ENCODE measurements around the gene LRRC8D. TPM values are rescaled to one million over a fixed set of nuclear protein-coding genes. Genes with fewer than 3 reads are reported as not detected.

LRRC8D gene
- total RNA-seq, 1 donor from 2014 or later: 42.1 TPM

GRCh38 chr1:89804642-89805237 is 16.1 kb upstream of the LRRC8D start:
- Mint-ChIP-seq H3K4me3 (ENCODE audit: low read depth) (no peak overlapping the region), H3K9me3 (ENCODE audit: low read depth) (no peaks in the 10 kb centered on the region), H3K36me3 (ENCODE audit: insufficient read depth) (no peaks in the 10 kb centered on the region), H3K4me1 (ENCODE audit: low read depth) (peaks cover 13% of the 10 kb centered on the region), H3K27me3 (no peaks in the 10 kb centered on the region), H3K27ac (no peak overlapping the region)
- DNase-seq (ENCODE audit: low spot score, unreplicated experiment): peak; percentile 78
- peak; percentile 93 for TF ChIP-seq CTCF (IDR thresholded peaks at IDR 0.05; ENCODE audit: unreplicated experiment)

GRCh38 chr1:89806616-89807015 is 14.2 kb upstream of the LRRC8D start:
- no peak overlapping the region for H3K27ac Mint-ChIP-seq
- DNase-seq (ENCODE audit: low spot score, unreplicated experiment): no peak
- H3K36me3 Mint-ChIP-seq (ENCODE audit: insufficient read depth): no peaks in the 10 kb centered on the region
- H3K27me3 Mint-ChIP-seq: no peaks in the 10 kb centered on the region
- H3K4me1 Mint-ChIP-seq (ENCODE audit: low read depth): peaks cover 14% of the 10 kb centered on the region
- TF ChIP-seq CTCF (IDR thresholded peaks at IDR 0.05; ENCODE audit: unreplicated experiment): no peak
- no peaks in the 10 kb centered on the region for H3K9me3 Mint-ChIP-seq (ENCODE audit: low read depth)
- H3K4me3 Mint-ChIP-seq (ENCODE audit: low read depth): no peak overlapping the region

- no peak overlapping the region for H3K4me3 Mint-ChIP-seq (ENCODE audit: low read depth)
- no peaks in the 10 kb centered on the region for H3K9me3 Mint-ChIP-seq (ENCODE audit: low read depth)
- H3K4me1 Mint-ChIP-seq (ENCODE audit: low read depth): peaks cover 12% of the 10 kb centered on the region
- no peaks in the 10 kb centered on the region for H3K36me3 Mint-ChIP-seq (ENCODE audit: insufficient read depth)
- no peak for TF ChIP-seq CTCF (IDR thresholded peaks at IDR 0.05; ENCODE audit: unreplicated experiment)
- no peak overlapping the region for H3K27ac Mint-ChIP-seq
- H3K27me3 Mint-ChIP-seq: no peaks in the 10 kb centered on the region
- no peak for DNase-seq (ENCODE audit: low spot score, unreplicated experiment)
These were observed 13.3 kb upstream of the LRRC8D start for GRCh38 chr1:89807503-89807902.

- no peak for DNase-seq (ENCODE audit: low spot score, unreplicated experiment)
- no peaks in the 10 kb centered on the region for H3K27me3 Mint-ChIP-seq
- no peak overlapping the region for H3K4me3 Mint-ChIP-seq (ENCODE audit: low read depth)
- H3K9me3 Mint-ChIP-seq (ENCODE audit: low read depth): no peaks in the 10 kb centered on the region
- H3K27ac Mint-ChIP-seq: peak overlapping the region; percentile 67
- H3K4me1 Mint-ChIP-seq (ENCODE audit: low read depth): peaks cover 12% of the 10 kb centered on the region
- no peak for TF ChIP-seq CTCF (IDR thresholded peaks at IDR 0.05; ENCODE audit: unreplicated experiment)
- no peaks in the 10 kb centered on the region for H3K36me3 Mint-ChIP-seq (ENCODE audit: insufficient read depth)
These were observed 12.8 kb upstream of the LRRC8D start for GRCh38 chr1:89807983-89808382.

GRCh38 chr1:89808441-89809117 is 12.3 kb upstream of the LRRC8D start:
- Mint-ChIP-seq H3K4me1 (ENCODE audit: low read depth) (peaks cover 12% of the 10 kb centered on the region), H3K9me3 (ENCODE audit: low read depth) (no peaks in the 10 kb centered on the region), H3K4me3 (ENCODE audit: low read depth) (peak overlapping the region; percentile 7), H3K27ac (peak overlapping the region; percentile 67), H3K27me3 (no peaks in the 10 kb centered on the region), H3K36me3 (ENCODE audit: insufficient read depth) (no peaks in the 10 kb centered on the region)
- DNase-seq (ENCODE audit: low spot score, unreplicated experiment): no peak
- no peak for TF ChIP-seq CTCF (IDR thresholded peaks at IDR 0.05; ENCODE audit: unreplicated experiment)

All from progenitor cell of endocrine pancreas (in vitro differentiated cells).